Stomach (tissue), 4 donors: ENCODE results near the gene CENPT.

Experiments used
- CTCF ChIP-seq, 7 experiments: fragments of 450-650 bp in 4 of 7; fragments of 200-600 bp in 3 of 7; sonication (generic) in 3 of 7; IDR thresholded peaks; one replicate each; pipeline ENCODE4 v1.5.1; 2016 to 2019; ENCODE audit warnings: antibody characterized with exemption in 7 of 7, control low read depth in 2 of 7, mild to moderate bottlenecking in 1 of 7
- EP300 ChIP-seq: sonication (generic); formaldehyde crosslinking; IDR thresholded peaks from one replicate; pipeline ENCODE4 v1.6.1; 2017; ENCODE audit warnings: antibody characterized with exemption
- POLR2A ChIP-seq, 4 donors: fragments of 450-650 bp; IDR thresholded peaks; one replicate each; pipeline ENCODE4 v1.6.1; 2016; ENCODE audit warnings: antibody characterized with exemption in 4 of 4, control low read depth in 2 of 4, mild to moderate bottlenecking in 1 of 4, moderate library complexity in 1 of 4
- POLR2AphosphoS5 ChIP-seq, 3 donors: sonication (generic); formaldehyde crosslinking; IDR thresholded peaks; one replicate each; pipeline ENCODE4 v1.6.1; 2016; ENCODE audit warnings: antibody characterized with exemption in 3 of 3

GRCh38 chr16:67833030-67833414, 14.5 kb downstream of the CENPT start:
- no peak for TF ChIP-seq CTCF (IDR thresholded peaks at IDR 0.05)
- TF ChIP-seq EP300: no peak
- no peak for TF ChIP-seq POLR2A (IDR thresholded peaks at IDR 0.05)
- TF ChIP-seq POLR2AphosphoS5 (IDR thresholded peaks at IDR 0.05): no peak
